Activated CD4-positive, alpha-beta memory T cell treated with anti-CD3 and anti-CD28 coated beads for 36 hours (primary cell): ENCODE measurements around the gene SLC27A3. TPM values are rescaled to one million over a fixed set of nuclear protein-coding genes. Genes with fewer than 3 reads are reported as not detected.

Experiments
- CTCF ChIA-PET: fragments of 350-600 bp; sonication (Branson Sonifier 250); formaldehyde crosslinking; loops from one replicate; lab custom pipeline; 2021; ENCODE audit warnings: antibody characterized with exemption, inconsistent platforms; lab: Charles Lee
- POLR2A ChIA-PET: fragments of 350-600 bp; sonication (Branson Sonifier 250); formaldehyde crosslinking; loops from one replicate; lab custom pipeline; 2021; ENCODE audit warnings: antibody characterized with exemption; lab: Charles Lee
- DNase-seq: peaks from one replicate; pipeline ENCODE4 v3.0.0-alpha.2; 2020
- H3K27ac Mint-ChIP-seq: one replicate; pipeline ENCODE4 v1.8.0; 2021; ENCODE audit warnings: mixed read lengths
- H3K27me3 Mint-ChIP-seq: one replicate; pipeline ENCODE4 v1.8.0; 2021; ENCODE audit warnings: mixed read lengths
- H3K36me3 Mint-ChIP-seq: one replicate; pipeline ENCODE4 v1.8.0; 2021; ENCODE audit warnings: mixed read lengths
- H3K4me1 Mint-ChIP-seq: one replicate; pipeline ENCODE4 v1.8.0; 2021; ENCODE audit warnings: low read depth, mixed read lengths
- H3K4me3 Mint-ChIP-seq: one replicate; pipeline ENCODE4 v1.8.0; 2021; ENCODE audit warnings: mild to moderate bottlenecking, mixed read lengths
- H3K9me3 Mint-ChIP-seq: one replicate; pipeline ENCODE4 v1.8.0; 2021; ENCODE audit warnings: mixed read lengths
- intact Hi-C: fragments of 100-400 bp; cut with micrococcal nuclease; formaldehyde crosslinking; loops from one replicate; pipeline ENCODE4 v1.15.1; 2023
- total RNA-seq, 2 experiments: library from RNA; stranded (reverse); gene quantifications; one replicate each; pipeline ENCODE4 v1.2.3, GENCODE V29; 2021

Gene SLC27A3
- total RNA-seq, 2 experiments from 2014 or later: 5.9 to 7.8 TPM

GRCh38 chr1:153804112-153804511 lies 28.9 kb downstream of the SLC27A3 start:
- intact Hi-C loops: loop anchor here (2.0 to 10.0 kb wide), 4 partner anchors 13 to 471 kb away; partner anchors contain the start of genes HAX1 and RAB13
- no peaks in the 10 kb centered on the region for H3K9me3 Mint-ChIP-seq
- DNase-seq: no peak
- peaks cover 12% of the 10 kb centered on the region for H3K36me3 Mint-ChIP-seq
- H3K4me1 Mint-ChIP-seq: peaks cover 30% of the 10 kb centered on the region
- H3K27ac Mint-ChIP-seq: no peak overlapping the region
- H3K4me3 Mint-ChIP-seq: no peak overlapping the region
- H3K27me3 Mint-ChIP-seq: no peaks in the 10 kb centered on the region
- CTCF ChIA-PET: interaction anchor here (1.0 to 1.8 kb wide), 4 partner anchors 10 to 181 kb away, joined by 3 to 7 read pairs (median 4); partner anchors contain the start of genes DENND4B and JTB
- POLR2A ChIA-PET: interaction anchor here (1.1 kb wide), 1 partner anchor 142 kb away, joined by 3 read pairs; no protein-coding TSS in a partner anchor

DNA sequence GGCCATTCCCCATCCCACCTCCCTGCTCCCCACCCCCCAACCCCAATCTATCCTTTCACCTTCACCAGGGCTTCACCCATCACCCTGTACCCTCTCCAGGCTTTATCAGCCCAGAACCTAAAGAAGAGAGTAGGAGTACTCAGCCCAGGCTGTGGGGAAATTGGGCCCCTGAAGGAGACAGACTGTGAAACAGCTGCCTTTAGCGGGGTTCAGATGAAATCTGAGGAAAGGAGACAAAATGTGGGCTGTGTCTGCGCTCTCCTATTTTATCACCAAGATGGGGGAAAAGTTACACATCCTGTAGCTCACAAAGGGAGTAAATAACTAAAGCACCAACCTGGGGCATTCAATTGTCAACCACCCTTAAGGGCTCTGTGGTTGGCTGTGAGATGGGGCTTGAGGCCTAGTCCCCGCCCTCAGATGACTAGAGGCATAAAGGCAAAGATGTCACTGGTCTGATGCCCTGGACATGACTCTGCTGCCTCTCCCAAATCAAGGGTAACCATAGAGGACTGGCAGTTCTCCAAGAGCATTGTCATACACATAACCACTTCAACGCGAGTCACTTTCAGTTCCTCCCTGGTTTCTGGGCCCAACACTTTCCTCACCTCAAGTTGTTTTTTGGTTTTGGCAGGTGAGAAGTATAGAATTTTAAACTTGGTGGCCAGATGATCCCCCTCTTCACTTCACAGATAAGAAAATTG lies 30.0 kb downstream of the SLC27A3 start:
- CTCF ChIA-PET: interaction anchor here (0.8 to 1.8 kb wide), 6 partner anchors 9 to 180 kb away, joined by 3 to 7 read pairs (median 3); partner anchors contain the start of genes DENND4B and JTB
- Mint-ChIP-seq H3K4me1 (peaks cover 30% of the 10 kb centered on the region), H3K27ac (peak overlapping the region; percentile 81), H3K9me3 (no peaks in the 10 kb centered on the region), H3K36me3 (peaks cover 22% of the 10 kb centered on the region), H3K4me3 (peak overlapping the region; percentile 5), H3K27me3 (no peaks in the 10 kb centered on the region)
- POLR2A ChIA-PET: interaction anchor here (1.1 kb wide), 4 partner anchors 45 to 186 kb away, joined by 3 to 7 read pairs (median 3); partner anchors contain the start of genes JTB and RPS27
- peak; percentile 87 for DNase-seq
- intact Hi-C loops: loop anchor here (1.0 to 10.0 kb wide), 8 partner anchors 14 to 470 kb away; partner anchors contain the start of genes HAX1, NUP210L and RAB13

DNA sequence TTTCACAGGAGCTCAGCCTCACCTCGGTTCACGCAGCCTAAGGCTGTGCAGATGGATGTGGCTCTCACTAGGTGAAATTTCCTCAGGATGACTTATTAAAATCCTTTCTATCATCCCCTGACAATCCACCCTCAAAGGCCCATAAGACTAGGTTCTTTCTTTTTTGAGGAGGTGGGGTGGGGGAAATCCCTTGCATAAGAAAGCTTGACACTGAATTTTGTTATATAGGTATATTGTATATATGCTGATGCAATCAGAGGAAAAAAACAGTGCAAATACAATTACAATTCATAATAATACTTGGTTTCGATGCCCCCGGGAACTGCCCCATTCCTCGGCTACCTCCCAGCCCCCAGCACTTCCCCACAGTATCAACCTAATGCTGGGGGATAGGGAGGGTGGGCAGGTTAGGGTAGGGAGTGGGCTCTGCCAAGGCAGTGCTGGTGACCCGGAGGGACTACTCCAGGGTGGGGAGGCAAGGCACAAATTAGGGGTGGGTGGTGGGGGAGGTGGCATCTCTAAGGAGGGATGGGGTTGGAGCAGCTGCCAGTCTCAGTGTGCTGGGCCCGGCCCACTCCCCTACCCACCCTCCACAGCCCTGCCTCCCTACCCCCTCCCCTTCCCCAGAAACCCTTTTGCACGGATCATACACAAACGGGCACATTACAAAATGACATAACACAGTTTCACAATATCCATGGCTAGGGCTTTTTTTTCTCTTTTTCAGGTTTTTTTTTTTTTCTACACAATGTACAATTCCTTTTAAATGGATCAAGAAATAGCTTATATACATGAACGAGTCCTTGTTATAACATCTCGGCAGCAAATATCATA lies 30.9 kb downstream of the SLC27A3 start:
- H3K36me3 Mint-ChIP-seq: peaks cover 24% of the 10 kb centered on the region
- DNase-seq: no peak
- CTCF ChIA-PET: interaction anchor here (0.8 to 2.3 kb wide), 4 partner anchors 8 to 140 kb away, joined by 3 to 7 read pairs (median 5); partner anchors contain the start of gene DENND4B
- no peaks in the 10 kb centered on the region for H3K9me3 Mint-ChIP-seq
- H3K4me1 Mint-ChIP-seq: peaks cover 30% of the 10 kb centered on the region
- intact Hi-C loops: loop anchor here (1.0 to 10.0 kb wide), 8 partner anchors 15 to 469 kb away; partner anchors contain the start of genes HAX1, NUP210L and RAB13
- H3K27me3 Mint-ChIP-seq: no peaks in the 10 kb centered on the region
- POLR2A ChIA-PET: interaction anchor here (0.8 to 1.4 kb wide), 5 partner anchors 44 to 185 kb away, joined by 3 to 5 read pairs (median 3); partner anchors contain the start of genes CREB3L4 and RPS27
- no peak overlapping the region for H3K4me3 Mint-ChIP-seq
- H3K27ac Mint-ChIP-seq: peak overlapping the region; percentile 81

GRCh38 chr1:153816283-153816889 lies 41.2 kb downstream of the SLC27A3 start:
- intact Hi-C loops: no loop called here

GRCh38 chr1:153818876-153819275 lies 43.7 kb downstream of the SLC27A3 start:
- H3K27me3 Mint-ChIP-seq: no peaks in the 10 kb centered on the region
- DNase-seq: no peak
- peak overlapping the region; percentile 30 for H3K27ac Mint-ChIP-seq
- intact Hi-C loops: no loop called here
- ChIA-PET POLR2A (interaction anchor here (0.7 kb wide), 1 partner anchor 268 kb away, joined by 5 read pairs; no protein-coding TSS in a partner anchor), CTCF (interaction anchor here (0.6 to 1.3 kb wide), 3 partner anchors 10 to 127 kb away, joined by 3 to 5 read pairs (median 3); partner anchors contain the start of gene DENND4B)
- no peak overlapping the region for H3K4me3 Mint-ChIP-seq
- H3K36me3 Mint-ChIP-seq: peaks cover 32% of the 10 kb centered on the region
- H3K9me3 Mint-ChIP-seq: no peaks in the 10 kb centered on the region
- H3K4me1 Mint-ChIP-seq: no peaks in the 10 kb centered on the region

More at GRCh38 chr1:153816283-153816889, 41.2 kb downstream of the SLC27A3 start:
- H3K9me3 Mint-ChIP-seq: no peaks in the 10 kb centered on the region
- no peak overlapping the region for H3K27ac Mint-ChIP-seq
- no peaks in the 10 kb centered on the region for H3K4me1 Mint-ChIP-seq
- CTCF ChIA-PET: interaction anchor here (0.8 to 2.9 kb wide), 4 partner anchors 11 to 151 kb away, joined by 3 to 12 read pairs (median 4); partner anchors contain the start of gene DENND4B
- DNase-seq: no peak
- POLR2A ChIA-PET: no interaction called here
- peaks cover 41% of the 10 kb centered on the region for H3K36me3 Mint-ChIP-seq
- H3K4me3 Mint-ChIP-seq: no peak overlapping the region
- no peaks in the 10 kb centered on the region for H3K27me3 Mint-ChIP-seq

- intact Hi-C loops: no loop called here
- POLR2A ChIA-PET: interaction anchor here (0.5 kb wide), 1 partner anchor 87 kb away, joined by 3 read pairs; no protein-coding TSS in a partner anchor
- H3K4me3 Mint-ChIP-seq: no peak overlapping the region
- no peak overlapping the region for H3K27ac Mint-ChIP-seq
- peaks cover 26% of the 10 kb centered on the region for H3K36me3 Mint-ChIP-seq
- H3K27me3 Mint-ChIP-seq: no peaks in the 10 kb centered on the region
- H3K9me3 Mint-ChIP-seq: no peaks in the 10 kb centered on the region
- DNase-seq: no peak
- H3K4me1 Mint-ChIP-seq: no peaks in the 10 kb centered on the region
- CTCF ChIA-PET: interaction anchor here (1.0 to 3.3 kb wide), 3 partner anchors 11 to 119 kb away, joined by 3 to 9 read pairs (median 4); partner anchors contain the start of gene DENND4B
Measured at GRCh38 chr1:153827168-153827964, 52.2 kb downstream of the SLC27A3 start.

Other genes with a start within 250 kb of the SLC27A3 start
- gene S100A6, start 239.4 kb upstream of the SLC27A3 start, total RNA-seq: 100 to 1,000 TPM; 503 to 513 TPM
- 1 to 10 TPM; 3.3 to 4.0 TPM for gene S100A5, start 234.5 kb upstream of the SLC27A3 start, total RNA-seq
- 100 to 1,000 TPM; 352 to 382 TPM for gene S100A4, start 229.6 kb upstream of the SLC27A3 start, total RNA-seq
- gene S100A3, start 226.1 kb upstream of the SLC27A3 start, total RNA-seq: not detected
- 1 to 10 TPM; 3.5 to 5.3 TPM for gene S100A2, start 209.6 kb upstream of the SLC27A3 start, total RNA-seq
- gene S100A16, start 162.3 kb upstream of the SLC27A3 start, total RNA-seq: not detected
- gene S100A14, start 159.1 kb upstream of the SLC27A3 start, total RNA-seq: under 1 TPM; 0.26 to 0.46 TPM
- gene S100A13, start 147.9 kb upstream of the SLC27A3 start, total RNA-seq: 10 to 100 TPM; 11.6 to 13.6 TPM
- gene S100A1, start 147.0 kb upstream of the SLC27A3 start, total RNA-seq: not detected
- 10 to 100 TPM; 92.5 to 94.7 TPM for gene CHTOP, start 141.3 kb upstream of the SLC27A3 start, total RNA-seq
- gene SNAPIN, start 116.7 kb upstream of the SLC27A3 start, total RNA-seq: 10 to 100 TPM; 31.3 to 32.1 TPM
- gene ILF2, start 104.4 kb upstream of the SLC27A3 start, total RNA-seq: 100 to 1,000 TPM; 315 to 323 TPM
- under 1 TPM; 0.05 to 0.07 TPM for gene NPR1, start 96.7 kb upstream of the SLC27A3 start, total RNA-seq
- gene INTS3, start 47.4 kb upstream of the SLC27A3 start, total RNA-seq: 10 to 100 TPM; 45.5 to 47.7 TPM
- 10 to 100 TPM; 66.4 to 67.9 TPM for gene GATAD2B, start 147.6 kb downstream of the SLC27A3 start, total RNA-seq
- gene DENND4B, start 171.3 kb downstream of the SLC27A3 start, total RNA-seq: 100 to 1,000 TPM in 1 of 2 experiments, 10 to 100 TPM in 1; 98.1 to 108 TPM
- 10 to 100 TPM; 60.8 to 78.0 TPM for gene CRTC2, start 183.2 kb downstream of the SLC27A3 start, total RNA-seq
- 10 to 100 TPM; 67.0 to 68.7 TPM for gene SLC39A1, start 188.1 kb downstream of the SLC27A3 start, total RNA-seq
- 1 to 10 TPM; 8.5 to 8.7 TPM for gene CREB3L4, start 192.5 kb downstream of the SLC27A3 start, total RNA-seq
- gene JTB, start 202.3 kb downstream of the SLC27A3 start, total RNA-seq: 100 to 1,000 TPM; 134 to 136 TPM
- 1 to 10 TPM; 2.9 to 4.1 TPM for gene RAB13, start 210.9 kb downstream of the SLC27A3 start, total RNA-seq
- gene RPS27, start 215.4 kb downstream of the SLC27A3 start, total RNA-seq: 1,000 to 10,000 TPM; 1,861 to 1,992 TPM